MM.1S (cell line): ENCODE measurements around the gene ZCCHC13.

Experiments used
- CTCF ChIP-seq: fragments of 300-600 bp; sonication (generic); IDR thresholded peaks from 2 replicates; pipeline ENCODE4 v1.5.1; 2016; ENCODE audit warnings: antibody characterized with exemption, low read length, mixed read lengths
- EZH2 ChIP-seq: fragments of 300-600 bp; sonication (generic); optimal IDR thresholded peaks from 2 replicates; pipeline ENCODE3; 2017; ENCODE audit warnings: low read depth, mild to moderate bottlenecking, antibody characterized with exemption, low read length, mixed read lengths

DNA sequence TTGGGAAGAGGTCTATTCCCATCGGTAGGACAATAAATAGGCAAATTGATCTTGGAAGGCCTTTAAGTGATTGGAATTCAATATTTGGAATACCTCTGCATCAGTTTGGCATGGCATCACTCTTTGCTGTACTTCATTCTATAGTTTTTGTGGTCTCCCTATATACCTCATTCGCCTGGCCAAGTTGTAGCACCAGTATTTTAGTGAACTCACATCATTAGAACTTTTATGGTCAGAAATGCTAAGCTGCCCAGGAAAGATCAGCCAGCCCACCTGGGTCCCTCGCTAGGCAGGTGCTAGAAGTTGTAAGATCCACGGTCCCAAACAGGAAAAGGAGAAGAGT lies 40.3 kb downstream of the ZCCHC13 start:
- no peak for TF ChIP-seq CTCF
- TF ChIP-seq EZH2: no peak
